GM18505 (cell line): ENCODE results near the gene DYTN.

Source experiments
- ATAC-seq: cut with Tn5 transposase; IDR thresholded peaks from one replicate; pipeline ENCODE4 v1.9.1; 2021; ENCODE audit not compliant: unreplicated experiment
- POLR2A ChIP-seq: IDR thresholded peaks from 4 replicates; pipeline ENCODE4 v1.6.1; 2011; ENCODE audit warnings: borderline replicate concordance; ENCODE audit not compliant: insufficient read depth, insufficient read length; ENCODE audit errors: extremely low read depth

DYTN gene

DNA sequence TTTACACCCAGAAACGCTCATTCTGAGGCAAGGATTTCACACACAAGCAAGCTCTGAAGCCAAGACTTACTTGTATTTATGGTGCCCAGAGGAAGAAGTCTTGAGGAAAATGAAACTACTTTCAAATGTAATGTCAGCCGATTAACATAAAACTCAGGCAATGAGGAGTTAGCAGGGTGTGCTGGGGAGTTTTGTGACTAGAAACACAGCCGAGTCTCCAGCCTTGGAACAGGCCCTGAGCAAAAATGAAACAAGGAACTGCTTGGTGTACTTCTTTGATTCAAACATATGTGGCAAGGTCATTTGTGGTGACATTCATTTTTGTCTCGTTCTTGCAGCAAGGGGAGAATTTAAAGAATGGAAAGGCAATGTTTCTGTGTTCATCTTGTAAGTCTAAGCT is 4.5 kb downstream of the DYTN start:
- peak; percentile 59 for ATAC-seq
- TF ChIP-seq POLR2A, result no peak

DNA sequence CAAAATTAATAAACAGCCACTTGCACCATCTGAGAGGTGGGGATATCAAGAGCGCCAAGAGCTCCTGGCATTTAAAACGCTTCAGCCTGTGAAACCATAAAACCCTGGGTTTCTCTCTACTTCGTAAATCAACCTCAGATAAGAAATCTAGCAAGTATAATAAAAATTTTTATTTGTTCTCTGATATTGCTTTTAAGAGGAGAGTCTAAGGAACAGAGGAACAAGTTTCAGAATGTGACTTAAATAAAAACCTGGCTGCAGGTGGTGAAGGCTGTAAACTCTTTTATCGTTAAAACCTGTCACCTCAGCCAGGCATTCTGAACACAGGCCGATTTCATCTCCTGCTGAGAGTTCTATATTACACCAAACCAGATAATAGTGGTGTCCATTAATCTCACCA is 9.9 kb downstream of the DYTN start:
- no peak for ATAC-seq
- TF ChIP-seq POLR2A, result no peak

DNA sequence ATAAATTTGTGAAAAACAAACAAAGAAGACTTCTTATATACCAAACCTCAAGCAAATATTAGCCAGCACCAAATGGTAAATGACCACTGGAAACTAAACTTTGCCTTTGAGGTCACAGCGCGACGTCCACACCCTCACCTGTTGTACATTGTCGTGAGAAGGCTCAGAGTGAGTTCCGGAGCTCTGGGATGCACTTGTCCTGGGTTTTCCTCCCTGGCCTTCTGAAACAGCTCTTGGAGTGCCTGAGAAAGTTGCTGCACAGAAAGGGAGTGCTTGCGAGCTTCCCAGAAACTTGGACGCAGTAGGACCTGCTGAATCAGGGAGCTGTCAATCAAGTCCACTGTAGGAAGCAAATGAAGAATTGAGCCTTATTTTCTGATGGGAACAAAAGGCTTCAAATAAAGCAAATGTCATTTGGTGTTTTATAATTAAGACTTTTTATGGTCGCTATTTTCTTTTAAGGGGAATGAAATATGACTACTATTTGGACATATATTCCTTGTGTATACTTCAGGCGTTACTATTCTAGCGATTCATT is 11.0 kb downstream of the DYTN start:
- no peak for ATAC-seq
- no peak for TF ChIP-seq POLR2A

DNA sequence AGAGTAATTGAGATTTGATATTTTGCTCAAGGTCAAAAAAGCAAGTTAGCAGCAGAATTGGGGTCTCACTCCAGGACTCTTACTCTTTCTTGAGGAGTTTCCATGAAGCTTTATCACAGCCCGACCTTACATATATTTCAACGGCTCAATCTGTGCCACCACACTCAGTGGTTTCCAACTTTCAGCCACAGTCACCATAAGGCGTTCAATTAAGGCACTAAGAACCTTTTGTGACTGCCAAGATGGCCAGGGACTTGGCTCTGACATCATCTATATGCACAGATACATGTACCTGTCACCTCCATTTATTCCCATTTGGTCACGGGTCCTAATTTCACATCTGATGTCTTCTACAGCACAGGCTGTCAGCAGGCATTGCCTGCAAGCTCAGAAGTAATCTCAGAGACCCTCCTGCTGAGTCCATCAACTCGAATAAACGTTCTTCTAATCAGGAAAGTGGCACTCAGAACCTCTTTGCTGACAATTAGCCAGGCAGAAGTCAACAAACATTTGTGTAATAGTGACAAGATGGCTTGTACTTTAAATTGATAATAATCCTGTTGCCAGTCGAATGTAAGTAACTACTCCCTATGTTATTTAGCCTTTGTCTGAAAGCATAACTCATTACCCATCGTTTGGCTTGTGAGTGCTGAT is 16.1 kb downstream of the DYTN start:
- no peak for ATAC-seq
- no peak for TF ChIP-seq POLR2A

DNA sequence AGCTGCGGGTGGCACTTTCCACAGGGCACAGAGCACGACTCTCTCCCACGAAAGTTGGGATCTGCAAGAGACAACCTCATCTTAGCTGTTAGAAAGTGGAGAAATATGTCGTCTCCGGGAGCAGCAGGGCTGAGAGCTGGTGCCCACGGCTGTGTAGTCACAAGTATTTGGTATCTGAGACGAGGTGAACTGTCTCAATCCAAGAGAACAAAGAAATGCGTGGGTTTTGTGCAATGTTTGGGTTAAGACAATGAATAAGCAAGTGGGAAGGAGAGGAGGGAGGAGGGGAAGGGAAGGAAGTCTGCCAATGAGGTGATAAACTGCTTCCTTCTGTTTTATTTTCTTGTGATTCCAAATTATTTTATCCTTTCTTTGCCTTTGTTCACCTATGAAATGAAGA is 18.0 kb downstream of the DYTN start:
- no peak for ATAC-seq
- TF ChIP-seq POLR2A, result no peak

DNA sequence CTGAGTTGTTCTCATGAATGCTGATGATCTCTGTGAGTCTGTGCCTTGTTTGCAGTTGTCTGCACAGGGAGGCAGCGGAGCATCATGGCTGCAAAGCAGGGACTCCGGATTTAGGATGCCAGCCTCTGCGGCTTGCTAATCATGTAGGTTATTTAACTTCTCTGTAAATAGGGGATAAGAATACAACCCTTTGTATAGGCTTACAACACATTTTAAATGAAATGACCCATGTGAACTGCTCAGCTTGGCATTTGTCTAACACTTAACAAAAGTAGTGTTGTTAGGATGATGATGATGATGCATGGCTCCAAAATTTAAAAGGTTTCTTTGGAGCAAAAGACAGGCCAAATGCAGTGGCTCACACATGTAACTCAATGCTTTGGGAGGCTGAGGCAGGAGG is 19.4 kb downstream of the DYTN start:
- no peak for TF ChIP-seq POLR2A
- no peak for ATAC-seq

DNA sequence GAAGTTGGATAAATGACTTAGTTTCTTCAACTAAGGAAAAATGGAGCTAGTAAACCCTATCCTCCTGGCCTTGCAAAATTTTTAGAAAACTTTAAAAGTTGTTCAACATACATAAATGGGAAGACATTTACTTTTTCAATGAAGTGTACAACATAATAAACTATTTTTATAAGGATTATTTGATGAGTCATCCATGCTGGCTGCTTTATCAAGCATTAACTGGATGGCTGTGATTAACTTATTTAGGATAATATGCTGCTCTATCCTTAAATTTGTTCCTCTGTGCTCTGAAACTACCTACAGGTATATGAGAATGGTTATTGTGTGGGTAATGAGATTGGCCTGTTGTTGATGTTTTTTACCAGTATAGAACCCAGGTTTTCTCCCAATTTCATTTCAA is 21.3 kb downstream of the DYTN start:
- no peak for ATAC-seq
- no peak for TF ChIP-seq POLR2A

DNA sequence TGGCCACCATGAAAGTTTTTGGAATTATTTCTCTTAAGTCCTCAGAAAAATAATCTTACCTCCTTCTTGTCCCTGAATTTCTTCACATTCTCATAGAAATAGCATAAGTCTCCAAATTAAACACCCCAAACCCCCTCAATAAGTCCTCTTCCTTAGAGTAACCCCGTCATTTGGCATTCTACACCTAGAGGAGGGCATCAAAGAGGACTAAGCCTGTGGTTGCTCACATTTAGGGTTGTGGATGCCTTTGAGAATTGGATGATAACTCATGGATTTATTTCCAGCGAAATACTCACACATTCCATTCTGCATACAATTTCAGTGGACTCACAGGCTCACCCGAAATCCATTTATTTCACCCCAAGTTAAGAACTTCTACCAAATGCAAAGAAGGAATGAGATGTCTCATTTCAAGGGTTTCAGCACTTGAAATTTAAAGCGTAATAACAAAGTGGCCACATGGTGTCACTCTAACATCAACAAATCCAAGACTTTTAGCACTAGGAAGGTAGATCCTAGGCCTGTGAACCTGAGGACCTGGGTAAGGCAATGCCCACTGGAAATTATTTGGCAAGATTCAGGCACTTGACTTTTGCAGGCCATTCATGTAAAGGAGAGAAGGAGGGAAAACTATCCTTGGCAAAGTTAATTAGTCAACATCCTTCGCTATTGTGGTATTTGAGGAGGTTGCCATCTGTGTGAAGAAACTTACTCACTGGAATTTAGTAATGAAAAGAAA is 24.6 kb downstream of the DYTN start:
- no peak for TF ChIP-seq POLR2A
- peak; percentile 68 for ATAC-seq

DNA sequence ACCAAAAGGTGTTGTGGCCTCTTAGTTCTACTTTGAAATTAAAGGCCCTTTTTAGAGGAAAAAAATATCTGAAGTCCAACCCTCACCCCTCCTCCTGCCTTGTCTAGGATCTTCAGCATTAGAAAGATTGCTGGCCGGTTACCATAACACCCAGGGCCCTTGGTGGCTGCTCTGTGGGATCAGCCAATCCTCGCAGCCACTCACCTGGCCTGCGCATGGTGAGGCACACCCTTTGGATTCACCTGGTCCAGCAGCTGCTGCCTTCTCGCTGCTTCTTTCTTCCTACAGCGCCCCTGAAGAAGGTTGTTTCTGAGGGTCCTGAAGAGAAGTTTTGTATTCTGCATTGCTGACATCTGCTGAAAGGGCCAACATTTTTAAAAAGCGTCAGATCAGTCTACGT is 25.2 kb downstream of the DYTN start:
- TF ChIP-seq POLR2A, result no peak
- ATAC-seq, result no peak

DNA sequence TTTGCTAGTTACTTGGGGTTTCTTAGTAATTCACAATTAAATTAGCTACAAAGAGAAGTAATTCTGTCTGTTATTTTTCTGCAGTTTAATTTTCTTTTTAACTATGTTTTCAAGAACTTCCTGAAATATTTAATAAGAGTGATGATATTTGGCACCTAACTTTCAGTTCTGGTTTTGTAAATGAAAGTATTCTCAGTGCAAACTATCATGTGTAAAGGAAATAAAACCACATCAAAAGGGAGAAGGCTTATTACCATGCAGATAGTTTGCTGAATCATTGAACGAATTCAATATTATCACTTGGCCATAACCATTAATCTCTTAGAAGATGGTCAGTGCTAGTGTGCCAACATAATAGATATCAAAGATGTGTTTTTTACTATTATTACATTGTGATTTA is 29.2 kb downstream of the DYTN start:
- no peak for ATAC-seq

DNA sequence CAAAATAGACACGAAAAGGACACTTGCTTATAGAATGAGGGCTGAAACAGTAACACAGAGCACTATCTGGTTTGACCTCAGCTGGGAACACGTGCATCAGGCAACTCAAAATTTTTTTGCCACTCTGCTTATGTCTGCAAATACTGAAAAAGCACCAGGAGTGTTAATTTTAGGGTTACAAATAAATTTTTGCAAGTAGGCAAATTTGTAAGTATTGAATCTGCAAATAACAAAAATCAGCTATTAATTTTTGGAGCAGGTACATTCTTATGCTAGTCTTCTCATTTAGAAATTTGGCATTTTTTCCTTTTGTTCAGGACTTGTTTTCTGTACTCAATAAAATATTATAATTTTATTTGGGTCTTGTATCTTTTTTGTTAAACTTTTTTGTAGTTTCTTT is 29.7 kb downstream of the DYTN start:
- TF ChIP-seq POLR2A, result no peak
- no peak for ATAC-seq

More for the DNA sequence above, 29.2 kb downstream of the DYTN start:
- TF ChIP-seq POLR2A, result no peak

DNA sequence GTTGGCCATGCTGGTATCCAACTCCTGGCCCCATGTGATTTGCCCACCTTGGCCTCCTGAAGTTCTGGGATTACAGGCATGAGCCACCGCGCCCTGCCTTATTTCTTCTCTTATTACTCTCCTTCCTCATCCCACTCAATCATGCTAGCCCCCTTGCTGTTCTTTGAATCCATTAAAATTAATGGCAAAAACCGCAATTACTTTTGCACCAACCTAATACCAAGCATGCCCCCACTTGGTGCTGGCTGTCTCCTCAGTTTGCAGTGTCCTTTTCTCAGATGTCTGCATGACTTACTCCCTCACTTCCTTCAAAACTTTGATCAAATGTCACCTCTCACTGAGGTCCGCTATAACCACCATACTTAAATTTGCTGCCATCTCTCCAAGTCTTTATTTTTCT is 34.6 kb downstream of the DYTN start:
- no peak for TF ChIP-seq POLR2A

DNA sequence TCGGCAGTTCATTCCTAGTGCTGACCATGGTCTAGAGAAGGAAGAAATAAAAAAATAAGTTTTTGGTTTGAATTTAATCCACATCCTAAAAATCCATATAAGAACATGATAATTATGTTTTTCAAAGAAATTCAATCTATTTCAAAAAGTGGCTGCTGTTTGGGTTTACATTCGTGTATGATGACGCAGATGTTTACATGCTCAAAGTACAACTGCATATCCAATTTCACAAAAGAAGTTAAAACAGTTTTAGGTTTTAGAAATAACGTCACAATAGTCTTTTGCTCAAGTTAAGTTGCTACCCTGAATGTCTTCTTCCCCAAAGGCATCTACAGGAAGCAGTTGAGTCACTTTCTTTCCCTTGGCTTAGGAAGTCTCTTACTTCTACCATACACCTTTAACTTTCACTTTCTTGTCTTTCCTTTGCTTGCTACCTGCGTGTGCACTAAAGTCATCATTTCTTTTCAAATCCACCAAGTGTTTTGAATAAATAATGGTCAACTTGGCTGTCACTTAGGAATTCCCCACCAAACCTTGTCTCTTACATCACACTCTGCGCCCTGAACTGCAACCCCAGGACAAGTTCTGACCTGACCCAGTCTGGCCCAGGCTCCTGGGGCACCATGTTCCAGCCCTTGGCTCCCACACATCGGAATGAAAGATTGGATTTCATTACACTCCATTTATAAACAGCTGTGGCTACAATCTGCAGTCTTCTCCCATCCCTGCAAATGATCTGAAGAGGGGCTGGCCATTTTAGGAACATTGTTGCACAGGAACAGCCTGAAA is 47.5 kb downstream of the DYTN start:
- TF ChIP-seq POLR2A, result no peak
- ATAC-seq, result no peak

More for the DNA sequence above, 34.6 kb downstream of the DYTN start:
- no peak for ATAC-seq
